K562 (cell line): Measurements from ENCODE around the gene SYT3. TPM values are rescaled to one million over a fixed set of nuclear protein-coding genes. Genes with fewer than 3 reads are reported as not detected.
A peak's percentile ranks its signal among the peaks of the same experiment; 100 is the strongest.

ENCODE experiments used
- CREM ChIP-seq: IDR thresholded peaks from 2 replicates; pipeline ENCODE4 v1.6.1; 2014; ENCODE audit warnings: antibody characterized with exemption, low read depth
- GATA2 ChIP-seq: sonication (generic); formaldehyde crosslinking; IDR thresholded peaks from 2 replicates; pipeline ENCODE4 v1.4.0; 2020; ENCODE audit warnings: mild to moderate bottlenecking, missing genetic modification reagents
- KLF16 ChIP-seq: IDR thresholded peaks from 2 replicates; pipeline ENCODE4 v1.6.1; 2016; ENCODE audit warnings: antibody characterized with exemption
- MAFF ChIP-seq: IDR thresholded peaks from 2 replicates; pipeline ENCODE4 v1.6.1; 2012; ENCODE audit warnings: low read length, improper control_type of control experiment
- NFXL1 ChIP-seq: fragments of 450-650 bp; formaldehyde crosslinking; IDR thresholded peaks from 2 replicates; pipeline ENCODE4 v1.4.0; 2021; ENCODE audit warnings: mild to moderate bottlenecking
- NR2C1 ChIP-seq, 2 experiments: fragments of 450-650 bp; IDR thresholded peaks; 2 replicates each; pipeline ENCODE4 v1.6.1; 2017; ENCODE audit warnings: mild to moderate bottlenecking in 2 of 2, antibody characterized with exemption in 1 of 2, inconsistent platforms in 1 of 2, missing compliant biosample characterization in 1 of 2, missing genetic modification characterization in 1 of 2
- NR4A1 ChIP-seq, 2 experiments: fragments of 250-450 bp in 1 of 2; fragments of 450-650 bp in 1 of 2; sonication (Bioruptor Pico) in 1 of 2; IDR thresholded peaks; 2 replicates each; pipeline versions ENCODE4 v1.4.0 to v1.6.1; 2016 to 2020; ENCODE audit warnings: mild to moderate bottlenecking in 2 of 2, missing compliant biosample characterization in 1 of 2, missing genetic modification characterization in 1 of 2, moderate library complexity in 1 of 2
- PML ChIP-seq: IDR thresholded peaks from 2 replicates; pipeline ENCODE4 v1.6.1; 2012; ENCODE audit warnings: low read length, inconsistent platforms
- SIN3A ChIP-seq, 2 experiments: fragments of 150-350 bp in 1 of 2; IDR thresholded peaks; 2 replicates each; pipeline ENCODE4 v1.6.1; 2011 to 2016; ENCODE audit warnings: borderline replicate concordance in 2 of 2, low read depth in 2 of 2, low read length in 2 of 2, mild to moderate bottlenecking in 2 of 2, moderate library complexity in 2 of 2; ENCODE audit not compliant: control insufficient read depth in 1 of 2
- SMARCA5 ChIP-seq: fragments of 450-650 bp; IDR thresholded peaks from 2 replicates; pipeline ENCODE4 v1.6.1; 2016
- TCFL5 ChIP-seq: fragments of 250-450 bp; sonication (Bioruptor Pico); conservative IDR thresholded peaks from 2 replicates; pipeline ENCODE4 v1.6.1; 2021; ENCODE audit warnings: mild to moderate bottlenecking, moderate library complexity, matching md5 sums
- ZKSCAN1 ChIP-seq: fragments of 150-350 bp; IDR thresholded peaks from 2 replicates; pipeline ENCODE4 v1.6.1; 2016; ENCODE audit warnings: low read depth, low read length
- ZNF316 ChIP-seq: fragments of 450-650 bp; IDR thresholded peaks from 2 replicates; pipeline ENCODE4 v1.6.1; 2016
- ZNF324 ChIP-seq: fragments of 250-450 bp; sonication (Bioruptor Pico); IDR thresholded peaks from 2 replicates; pipeline ENCODE4 v1.4.0; 2020; ENCODE audit warnings: mild to moderate bottlenecking
- ZNF57 ChIP-seq: fragments of 450-650 bp; formaldehyde crosslinking; IDR thresholded peaks from 2 replicates; pipeline ENCODE4 v1.4.0; 2020; ENCODE audit warnings: mild to moderate bottlenecking, moderate library complexity
- ZNF717 ChIP-seq: fragments of 250-450 bp; sonication (Bioruptor Pico); IDR thresholded peaks from 2 replicates; pipeline ENCODE4 v1.5.0; 2021
- ZNF77 ChIP-seq: fragments of 250-450 bp; sonication (Bioruptor Pico); IDR thresholded peaks from 2 replicates; pipeline ENCODE4 v1.5.0; 2020
- polyA plus RNA-seq, 8 experiments: library from polyadenylated mRNA; depleted of rRNA in 4 of 8; stranded (reverse) in 5 of 8; unstranded in 3 of 8; fragments of >200 nt; fragmentation: Nextera tagmentation in 2 of 8; fragmentation: Illumina TruSeq in 1 of 8; extraction: Ambion mirVana in 2 of 8; extraction: Trizol in 1 of 8; gene quantifications; 2 replicates each; pipeline versions ENCODE4 v1.2.1 to v1.2.3, GENCODE V29; 2011 to 2014; ENCODE audit warnings: inconsistent platforms in 1 of 8, missing spikeins in 1 of 8
- total RNA-seq, 7 experiments: library from RNA; depleted of rRNA in 6 of 7; stranded (reverse); fragments of >200 nt in 6 of 7; fragmentation: Illumina TruSeq in 2 of 7; extraction: Trizol in 2 of 7; gene quantifications; 2 replicates each; pipeline versions ENCODE4 v1.2.1 to v1.2.3, GENCODE V29; 2011 to 2021; ENCODE audit warnings: low replicate concordance in 1 of 7
- TF ChIP-seq, protein P1 (sequence below): fragments of 450-650 bp; IDR thresholded peaks from 2 replicates; pipeline ENCODE4 v1.6.1; 2016; ENCODE audit warnings: antibody characterized with exemption
- TF ChIP-seq, protein P2 (sequence below): fragments of 450-650 bp; IDR thresholded peaks from 2 replicates; pipeline ENCODE4 v1.7.0; 2016; ENCODE audit warnings: borderline replicate concordance
- TF ChIP-seq, protein P3 (sequence below): fragments of 150-350 bp; conservative IDR thresholded peaks from 2 replicates; pipeline ENCODE4 v1.6.1; 2014; ENCODE audit warnings: low read length
- TF ChIP-seq, protein P4 (sequence below): conservative IDR thresholded peaks from 2 replicates; pipeline ENCODE4 v1.6.1; 2011; ENCODE audit warnings: low read depth, mild to moderate bottlenecking, low read length; ENCODE audit not compliant: control insufficient read depth

SYT3 gene
- total and polyA plus RNA-seq, 9 of the 15 experiments (the other 6 are each of a cell fraction or from before 2014, with no cell fraction given): 0.36 to 2.0 (median 0.54) TPM; not detected in 2

DNA sequence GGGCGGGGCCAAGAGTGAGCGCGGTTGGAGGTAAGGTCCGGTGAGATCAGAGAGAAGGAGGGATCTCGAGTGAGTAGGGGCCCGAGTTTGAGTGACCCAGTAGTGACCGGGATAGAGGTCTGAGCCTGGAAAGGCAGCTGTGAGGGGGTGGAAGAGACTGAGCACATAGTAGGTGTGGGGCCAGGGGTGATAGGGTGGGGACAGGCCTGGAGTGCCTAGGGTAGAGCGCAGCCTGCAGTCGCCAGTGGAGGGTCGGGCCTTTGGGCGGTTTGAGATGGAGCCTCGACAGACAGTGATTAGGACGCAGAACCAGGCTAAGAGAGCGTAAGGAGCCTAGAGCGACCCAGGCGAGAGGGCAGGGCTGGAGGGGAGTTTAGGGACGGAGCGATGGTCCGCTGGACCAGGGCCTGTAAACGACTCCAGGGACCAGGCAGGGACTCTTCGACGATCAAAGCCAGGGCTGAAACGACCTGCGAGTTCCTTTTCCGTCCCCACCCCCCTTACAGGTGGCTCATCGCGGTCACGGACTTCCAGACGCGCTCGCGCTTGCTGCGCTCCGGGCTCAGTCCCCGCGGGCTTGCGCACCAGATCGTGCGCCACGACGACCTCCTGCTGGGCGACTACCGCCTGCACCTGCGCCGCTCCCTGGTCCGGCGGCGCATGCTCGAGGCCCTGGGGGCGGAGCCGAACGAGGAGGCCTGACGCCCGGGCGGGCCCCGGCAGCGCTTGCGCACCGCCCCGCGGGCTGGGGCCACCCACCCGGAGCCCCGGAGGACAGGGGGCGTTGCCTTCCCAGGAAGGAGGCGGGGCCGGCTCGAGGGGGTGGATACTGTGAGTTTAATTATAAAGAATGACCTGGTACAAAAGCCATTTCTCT, 19.0 kb upstream of the SYT3 start (continued):
- TF ChIP-seq, protein P1, sequence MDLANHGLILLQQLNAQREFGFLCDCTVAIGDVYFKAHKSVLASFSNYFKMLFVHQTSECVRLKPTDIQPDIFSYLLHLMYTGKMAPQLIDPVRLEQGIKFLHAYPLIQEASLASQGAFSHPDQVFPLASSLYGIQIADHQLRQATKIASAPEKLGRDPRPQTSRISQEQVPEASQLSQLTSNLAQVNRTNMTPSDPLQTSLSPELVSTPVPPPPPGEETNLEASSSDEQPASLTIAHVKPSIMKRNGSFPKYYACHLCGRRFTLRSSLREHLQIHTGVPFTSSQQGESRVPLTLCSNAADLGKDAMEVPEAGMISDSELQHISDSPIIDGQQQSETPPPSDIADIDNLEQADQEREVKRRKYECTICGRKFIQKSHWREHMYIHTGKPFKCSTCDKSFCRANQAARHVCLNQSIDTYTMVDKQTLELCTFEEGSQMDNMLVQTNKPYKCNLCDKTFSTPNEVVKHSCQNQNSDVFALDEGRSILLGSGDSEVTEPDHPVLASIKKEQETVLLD: peak; percentile 91
- TF ChIP-seq SMARCA5 (peak; percentile 86; the same call in 1 of the 2 replicates), SIN3A (IDR thresholded peaks at IDR 0.05; ENCODE audit: borderline replicate concordance in 2 of 2, control insufficient read depth in 1 of 2, low read depth in 2 of 2, low read length in 2 of 2) (peak in 1 of 2 experiments; percentile 0; a peak in 1 of 4 replicates), PML (peak; percentile 80), ZNF57 (CRISPR knock-in tag) (0 out of 2 replicates have a peak, but pooled peaks have one; percentile 16), ZNF316 (peak; percentile 36; the same call in 1 of the 2 replicates), NFXL1 (no peak), MAFF (no peak), ZKSCAN1 (peak; percentile 98), ZNF717 (CRISPR knock-in tag) (0 out of 2 replicates have a peak, but pooled peaks have one; percentile 56), ZNF324 (CRISPR knock-in tag) (0 out of 2 replicates have a peak, but pooled peaks have one; percentile 23), NR2C1 (IDR thresholded peaks at IDR 0.05) (no peak), NR2C1 (tag; IDR thresholded peaks at IDR 0.05) (no peak), KLF16 (no peak), ZNF77 (CRISPR knock-in tag) (peak; percentile 77; the same call in 1 of the 2 replicates), NR4A1 (CRISPR knock-in tag; IDR thresholded peaks at IDR 0.05) (peak; percentile 79; the same call in 1 of the 2 replicates), NR4A1 (tag; IDR thresholded peaks at IDR 0.05) (peak; percentile 75; the same call in 1 of the 2 replicates), TCFL5 (CRISPR knock-in tag) (no peak), GATA2 (CRISPR knock-in tag) (no peak), CREM (peak; percentile 90)
- TF ChIP-seq, protein P2, sequence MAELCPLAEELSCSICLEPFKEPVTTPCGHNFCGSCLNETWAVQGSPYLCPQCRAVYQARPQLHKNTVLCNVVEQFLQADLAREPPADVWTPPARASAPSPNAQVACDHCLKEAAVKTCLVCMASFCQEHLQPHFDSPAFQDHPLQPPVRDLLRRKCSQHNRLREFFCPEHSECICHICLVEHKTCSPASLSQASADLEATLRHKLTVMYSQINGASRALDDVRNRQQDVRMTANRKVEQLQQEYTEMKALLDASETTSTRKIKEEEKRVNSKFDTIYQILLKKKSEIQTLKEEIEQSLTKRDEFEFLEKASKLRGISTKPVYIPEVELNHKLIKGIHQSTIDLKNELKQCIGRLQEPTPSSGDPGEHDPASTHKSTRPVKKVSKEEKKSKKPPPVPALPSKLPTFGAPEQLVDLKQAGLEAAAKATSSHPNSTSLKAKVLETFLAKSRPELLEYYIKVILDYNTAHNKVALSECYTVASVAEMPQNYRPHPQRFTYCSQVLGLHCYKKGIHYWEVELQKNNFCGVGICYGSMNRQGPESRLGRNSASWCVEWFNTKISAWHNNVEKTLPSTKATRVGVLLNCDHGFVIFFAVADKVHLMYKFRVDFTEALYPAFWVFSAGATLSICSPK: peak; percentile 96
- TF ChIP-seq, protein P3, sequence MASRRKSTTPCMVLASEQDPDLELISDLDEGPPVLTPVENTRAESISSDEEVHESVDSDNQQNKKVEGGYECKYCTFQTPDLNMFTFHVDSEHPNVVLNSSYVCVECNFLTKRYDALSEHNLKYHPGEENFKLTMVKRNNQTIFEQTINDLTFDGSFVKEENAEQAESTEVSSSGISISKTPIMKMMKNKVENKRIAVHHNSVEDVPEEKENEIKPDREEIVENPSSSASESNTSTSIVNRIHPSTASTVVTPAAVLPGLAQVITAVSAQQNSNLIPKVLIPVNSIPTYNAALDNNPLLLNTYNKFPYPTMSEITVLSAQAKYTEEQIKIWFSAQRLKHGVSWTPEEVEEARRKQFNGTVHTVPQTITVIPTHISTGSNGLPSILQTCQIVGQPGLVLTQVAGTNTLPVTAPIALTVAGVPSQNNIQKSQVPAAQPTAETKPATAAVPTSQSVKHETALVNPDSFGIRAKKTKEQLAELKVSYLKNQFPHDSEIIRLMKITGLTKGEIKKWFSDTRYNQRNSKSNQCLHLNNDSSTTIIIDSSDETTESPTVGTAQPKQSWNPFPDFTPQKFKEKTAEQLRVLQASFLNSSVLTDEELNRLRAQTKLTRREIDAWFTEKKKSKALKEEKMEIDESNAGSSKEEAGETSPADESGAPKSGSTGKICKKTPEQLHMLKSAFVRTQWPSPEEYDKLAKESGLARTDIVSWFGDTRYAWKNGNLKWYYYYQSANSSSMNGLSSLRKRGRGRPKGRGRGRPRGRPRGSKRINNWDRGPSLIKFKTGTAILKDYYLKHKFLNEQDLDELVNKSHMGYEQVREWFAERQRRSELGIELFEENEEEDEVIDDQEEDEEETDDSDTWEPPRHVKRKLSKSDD: no peak
- TF ChIP-seq, protein P4, sequence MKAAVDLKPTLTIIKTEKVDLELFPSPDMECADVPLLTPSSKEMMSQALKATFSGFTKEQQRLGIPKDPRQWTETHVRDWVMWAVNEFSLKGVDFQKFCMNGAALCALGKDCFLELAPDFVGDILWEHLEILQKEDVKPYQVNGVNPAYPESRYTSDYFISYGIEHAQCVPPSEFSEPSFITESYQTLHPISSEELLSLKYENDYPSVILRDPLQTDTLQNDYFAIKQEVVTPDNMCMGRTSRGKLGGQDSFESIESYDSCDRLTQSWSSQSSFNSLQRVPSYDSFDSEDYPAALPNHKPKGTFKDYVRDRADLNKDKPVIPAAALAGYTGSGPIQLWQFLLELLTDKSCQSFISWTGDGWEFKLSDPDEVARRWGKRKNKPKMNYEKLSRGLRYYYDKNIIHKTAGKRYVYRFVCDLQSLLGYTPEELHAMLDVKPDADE: peak; percentile 69; the same call in 1 of the 2 replicates
